HG03442 (cell line): ENCODE measurements around the gene GIPC3.

ENCODE experiments used
- ATAC-seq: cut with Tn5 transposase; IDR thresholded peaks from one replicate; pipeline ENCODE4 v1.9.1; 2021; ENCODE audit warnings: mild to moderate bottlenecking, moderate library complexity; ENCODE audit not compliant: unreplicated experiment

The GIPC3 gene

GRCh38 chr19:3634496-3635045 is 49.3 kb downstream of the GIPC3 start:
- ATAC-seq: no peak

GRCh38 chr19:3636506-3636905 is 51.2 kb downstream of the GIPC3 start:
- ATAC-seq: no peak

GRCh38 chr19:3636962-3637361 is 51.7 kb downstream of the GIPC3 start:
- no peak for ATAC-seq

GRCh38 chr19:3637621-3638020 is 52.3 kb downstream of the GIPC3 start:
- no peak for ATAC-seq

- no peak for ATAC-seq
Observed at GRCh38 chr19:3638208-3639193, 53.2 kb downstream of the GIPC3 start.

- ATAC-seq: no peak
Observed at GRCh38 chr19:3639479-3639878, 54.2 kb downstream of the GIPC3 start.

GRCh38 chr19:3641515-3642269 is 56.4 kb downstream of the GIPC3 start:
- no peak for ATAC-seq

- no peak for ATAC-seq
Observed at GRCh38 chr19:3642296-3642695, 57.0 kb downstream of the GIPC3 start.
